WTC11 (cell line): Measurements from ENCODE around the gene EXD3.

ENCODE experiments used
- CREM ChIP-seq: sonication (generic); formaldehyde crosslinking; IDR thresholded peaks from 2 replicates; pipeline ENCODE4 v1.8.1; 2022; ENCODE audit warnings: mild to moderate bottlenecking, missing genetic modification reagents, moderate library complexity
- ELF4 ChIP-seq: sonication (generic); formaldehyde crosslinking; IDR thresholded peaks from 2 replicates; pipeline ENCODE4 v1.8.1; 2022; ENCODE audit warnings: low read depth, mild to moderate bottlenecking, moderate library complexity, missing genetic modification reagents
- EMX1 ChIP-seq: fragments of 250-450 bp; sonication (Bioruptor Pico); IDR thresholded peaks from 2 replicates; pipeline ENCODE4 v1.8.0; 2021; ENCODE audit warnings: mild to moderate bottlenecking
- ESRRA ChIP-seq: sonication (generic); formaldehyde crosslinking; IDR thresholded peaks from 2 replicates; pipeline ENCODE4 v1.8.1; 2022; ENCODE audit warnings: mild to moderate bottlenecking, missing genetic modification reagents, borderline replicate concordance
- ETV6 ChIP-seq: sonication (generic); formaldehyde crosslinking; IDR thresholded peaks from 2 replicates; pipeline ENCODE4 v1.8.1; 2022; ENCODE audit warnings: mild to moderate bottlenecking, missing genetic modification reagents
- IRF2 ChIP-seq: sonication (generic); formaldehyde crosslinking; IDR thresholded peaks from 2 replicates; pipeline ENCODE4 v1.8.0; 2022; ENCODE audit warnings: low read depth, missing genetic modification reagents, borderline replicate concordance
- JUN ChIP-seq: sonication (generic); formaldehyde crosslinking; IDR thresholded peaks from 2 replicates; pipeline ENCODE4 v1.8.0; 2023; ENCODE audit warnings: mild to moderate bottlenecking, missing genetic modification reagents
- TCF7 ChIP-seq: sonication (generic); formaldehyde crosslinking; IDR thresholded peaks from 2 replicates; pipeline ENCODE4 v1.8.0; 2022; ENCODE audit warnings: mild to moderate bottlenecking, low read depth, missing genetic modification reagents, moderate library complexity
- ZBTB21 ChIP-seq: sonication (generic); formaldehyde crosslinking; IDR thresholded peaks from 2 replicates; pipeline ENCODE4 v1.8.1; 2023; ENCODE audit warnings: mild to moderate bottlenecking, missing genetic modification reagents, borderline replicate concordance
- ZNF138 ChIP-seq: sonication (generic); formaldehyde crosslinking; conservative IDR thresholded peaks from 2 replicates; pipeline ENCODE4 v1.8.1; 2022; ENCODE audit warnings: mild to moderate bottlenecking, moderate library complexity, missing genetic modification reagents
- ZNF232 ChIP-seq: sonication (generic); formaldehyde crosslinking; IDR thresholded peaks from 2 replicates; pipeline ENCODE4 v1.8.0; 2022; ENCODE audit warnings: mild to moderate bottlenecking, missing genetic modification reagents
- TF ChIP-seq, protein P1 (sequence below): fragments of 200-600 bp; IDR thresholded peaks from 2 replicates; pipeline ENCODE4 v1.8.0; 2022; ENCODE audit warnings: antibody characterized with exemption
- TF ChIP-seq, protein P2 (sequence below): sonication (generic); formaldehyde crosslinking; IDR thresholded peaks from 2 replicates; pipeline ENCODE4 v1.8.0; 2022; ENCODE audit warnings: mild to moderate bottlenecking, missing genetic modification reagents

DNA sequence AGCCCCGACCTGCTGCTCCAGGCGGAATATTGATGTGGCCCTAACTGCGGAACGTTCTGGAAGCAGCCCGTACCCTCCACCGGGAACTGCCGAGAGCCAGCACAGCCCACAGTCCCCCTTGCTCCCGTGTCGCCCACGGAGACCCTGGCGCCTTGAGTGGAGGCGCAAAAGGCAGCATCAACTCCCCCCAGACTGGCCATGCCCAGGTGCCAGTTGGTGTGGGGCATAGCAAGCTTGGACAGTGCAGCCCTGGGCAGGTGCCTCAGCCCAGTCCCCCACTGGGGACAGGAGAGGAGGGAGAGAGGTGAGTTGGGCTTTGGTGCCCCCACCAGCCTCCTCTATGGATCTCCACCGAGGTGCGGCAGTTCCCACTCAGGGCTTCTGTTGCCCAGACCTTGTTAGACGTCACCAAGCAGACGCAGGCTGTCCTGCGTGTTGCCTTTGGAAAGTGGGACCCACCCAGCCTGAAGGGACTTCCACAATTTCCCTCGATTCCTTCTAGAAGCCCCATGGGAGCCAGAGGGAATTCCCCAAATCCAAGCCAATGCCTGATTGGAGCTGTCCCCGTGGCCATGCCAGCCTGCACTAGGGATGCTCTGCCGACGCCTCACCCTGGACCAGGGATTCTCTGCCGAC is 101.1 kb downstream of the EXD3 start:
- TF ChIP-seq JUN (no peak), CREM (no peak), ZNF138 (no peak), ESRRA (CRISPR knock-in tag) (no peak), ETV6 (no peak), ZNF232 (CRISPR knock-in tag) (no peak), ELF4 (no peak), TCF7 (CRISPR knock-in tag) (no peak), ZBTB21 (CRISPR knock-in tag) (no peak), EMX1 (CRISPR knock-in tag) (no peak), IRF2 (CRISPR knock-in tag) (no peak)
- TF ChIP-seq, protein P1, sequence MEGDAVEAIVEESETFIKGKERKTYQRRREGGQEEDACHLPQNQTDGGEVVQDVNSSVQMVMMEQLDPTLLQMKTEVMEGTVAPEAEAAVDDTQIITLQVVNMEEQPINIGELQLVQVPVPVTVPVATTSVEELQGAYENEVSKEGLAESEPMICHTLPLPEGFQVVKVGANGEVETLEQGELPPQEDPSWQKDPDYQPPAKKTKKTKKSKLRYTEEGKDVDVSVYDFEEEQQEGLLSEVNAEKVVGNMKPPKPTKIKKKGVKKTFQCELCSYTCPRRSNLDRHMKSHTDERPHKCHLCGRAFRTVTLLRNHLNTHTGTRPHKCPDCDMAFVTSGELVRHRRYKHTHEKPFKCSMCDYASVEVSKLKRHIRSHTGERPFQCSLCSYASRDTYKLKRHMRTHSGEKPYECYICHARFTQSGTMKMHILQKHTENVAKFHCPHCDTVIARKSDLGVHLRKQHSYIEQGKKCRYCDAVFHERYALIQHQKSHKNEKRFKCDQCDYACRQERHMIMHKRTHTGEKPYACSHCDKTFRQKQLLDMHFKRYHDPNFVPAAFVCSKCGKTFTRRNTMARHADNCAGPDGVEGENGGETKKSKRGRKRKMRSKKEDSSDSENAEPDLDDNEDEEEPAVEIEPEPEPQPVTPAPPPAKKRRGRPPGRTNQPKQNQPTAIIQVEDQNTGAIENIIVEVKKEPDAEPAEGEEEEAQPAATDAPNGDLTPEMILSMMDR = no peak
- TF ChIP-seq, protein P2, sequence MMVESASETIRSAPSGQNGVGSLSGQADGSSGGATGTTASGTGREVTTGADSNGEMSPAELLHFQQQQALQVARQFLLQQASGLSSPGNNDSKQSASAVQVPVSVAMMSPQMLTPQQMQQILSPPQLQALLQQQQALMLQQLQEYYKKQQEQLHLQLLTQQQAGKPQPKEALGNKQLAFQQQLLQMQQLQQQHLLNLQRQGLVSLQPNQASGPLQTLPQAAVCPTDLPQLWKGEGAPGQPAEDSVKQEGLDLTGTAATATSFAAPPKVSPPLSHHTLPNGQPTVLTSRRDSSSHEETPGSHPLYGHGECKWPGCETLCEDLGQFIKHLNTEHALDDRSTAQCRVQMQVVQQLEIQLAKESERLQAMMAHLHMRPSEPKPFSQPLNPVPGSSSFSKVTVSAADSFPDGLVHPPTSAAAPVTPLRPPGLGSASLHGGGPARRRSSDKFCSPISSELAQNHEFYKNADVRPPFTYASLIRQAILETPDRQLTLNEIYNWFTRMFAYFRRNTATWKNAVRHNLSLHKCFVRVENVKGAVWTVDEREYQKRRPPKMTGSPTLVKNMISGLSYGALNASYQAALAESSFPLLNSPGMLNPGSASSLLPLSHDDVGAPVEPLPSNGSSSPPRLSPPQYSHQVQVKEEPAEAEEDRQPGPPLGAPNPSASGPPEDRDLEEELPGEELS (CRISPR knock-in tag) = no peak
